ENCODE results near the gene FRMD4A. TPM values are rescaled to one million over a fixed set of nuclear protein-coding genes. Genes with fewer than 3 reads are reported as not detected.

FRMD4A gene
- total RNA-seq, 1 donor from 2014 or later, result 28.2 TPM

- Histone ChIP-seq H3K4me3 (ENCODE audit: low read depth, low read length) (no peak overlapping the region), H3K27me3 (ENCODE audit: control insufficient read depth, insufficient read depth, low read length) (no peaks in the 10 kb centered on the region), H3K36me3 (ENCODE audit: control insufficient read depth, insufficient read depth, low read length) (no peaks in the 10 kb centered on the region)
- no peak for TF ChIP-seq CTCF (IDR thresholded peaks at IDR 0.05; ENCODE audit: insufficient read depth, low read length, poor library complexity, severe bottlenecking)
- no peak for DNase-seq (ENCODE audit: low read depth)
These were observed 34.5 kb downstream of the FRMD4A start for GRCh38 chr10:14296065-14296709.

- no peak for DNase-seq (ENCODE audit: low read depth)
- Histone ChIP-seq H3K4me3 (ENCODE audit: low read depth, low read length) (no peak overlapping the region), H3K36me3 (ENCODE audit: control insufficient read depth, insufficient read depth, low read length) (no peaks in the 10 kb centered on the region), H3K27me3 (ENCODE audit: control insufficient read depth, insufficient read depth, low read length) (no peaks in the 10 kb centered on the region)
- TF ChIP-seq CTCF (IDR thresholded peaks at IDR 0.05; ENCODE audit: insufficient read depth, low read length, poor library complexity, severe bottlenecking), result no peak
These were observed 36.2 kb downstream of the FRMD4A start for GRCh38 chr10:14294347-14295059.

DNA sequence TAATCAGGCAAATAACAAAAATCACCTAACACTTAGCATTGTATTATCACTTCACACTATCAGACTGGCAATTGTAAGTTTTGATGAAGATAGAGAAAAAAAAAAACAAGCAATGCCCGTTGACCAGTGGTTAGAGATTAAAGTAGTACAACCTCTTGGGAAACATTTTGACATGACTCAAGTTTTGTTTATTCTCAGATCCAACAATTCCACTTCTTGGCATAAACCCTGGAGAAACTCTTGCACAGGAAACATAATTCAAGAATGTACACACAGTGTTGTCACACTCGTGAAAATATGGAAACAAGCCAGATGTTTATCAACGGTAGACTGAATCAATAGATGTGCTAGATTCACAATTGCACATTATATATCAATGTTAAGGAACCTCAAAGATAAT lies 37.2 kb downstream of the FRMD4A start:
- H3K27me3 ChIP-seq (ENCODE audit: control insufficient read depth, insufficient read depth, low read length), result no peaks in the 10 kb centered on the region
- TF ChIP-seq CTCF (IDR thresholded peaks at IDR 0.05; ENCODE audit: insufficient read depth, low read length, poor library complexity, severe bottlenecking), result no peak
- H3K4me3 ChIP-seq (ENCODE audit: low read depth, low read length), result no peak overlapping the region

DNA sequence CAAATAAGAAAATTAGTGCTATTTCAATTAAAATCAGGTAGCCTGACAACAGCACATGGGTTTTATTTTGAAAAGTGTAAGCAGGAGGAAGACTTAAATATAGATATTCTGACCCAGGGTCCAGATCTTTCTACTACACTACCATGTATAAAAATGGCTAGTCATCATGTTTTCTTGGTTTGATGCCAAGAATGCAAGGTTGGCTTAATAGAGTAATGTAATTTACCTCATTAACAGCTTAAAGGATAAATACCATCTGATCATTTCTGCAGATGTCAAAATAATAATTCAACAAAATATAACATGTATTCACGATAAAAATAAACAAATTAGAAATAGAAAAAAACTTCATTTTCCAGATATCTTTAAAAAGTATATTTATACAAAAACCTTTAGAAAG lies 39.4 kb downstream of the FRMD4A start:
- TF ChIP-seq CTCF (IDR thresholded peaks at IDR 0.05; ENCODE audit: insufficient read depth, low read length, poor library complexity, severe bottlenecking), result no peak
- Histone ChIP-seq H3K27me3 (ENCODE audit: control insufficient read depth, insufficient read depth, low read length) (no peaks in the 10 kb centered on the region), H3K36me3 (ENCODE audit: control insufficient read depth, insufficient read depth, low read length) (no peaks in the 10 kb centered on the region), H3K4me3 (ENCODE audit: low read depth, low read length) (no peak overlapping the region)
- no peak for DNase-seq (ENCODE audit: low read depth)

More for the DNA sequence above, 37.2 kb downstream of the FRMD4A start:
- DNase-seq (ENCODE audit: low read depth), result no peak
- no peaks in the 10 kb centered on the region for H3K36me3 ChIP-seq (ENCODE audit: control insufficient read depth, insufficient read depth, low read length)

- Histone ChIP-seq H3K36me3 (ENCODE audit: control insufficient read depth, insufficient read depth, low read length) (no peaks in the 10 kb centered on the region), H3K27me3 (ENCODE audit: control insufficient read depth, insufficient read depth, low read length) (no peaks in the 10 kb centered on the region), H3K4me3 (ENCODE audit: low read depth, low read length) (no peak overlapping the region)
- no peak for DNase-seq (ENCODE audit: low read depth)
- TF ChIP-seq CTCF (IDR thresholded peaks at IDR 0.05; ENCODE audit: insufficient read depth, low read length, poor library complexity, severe bottlenecking), result no peak
These were observed 44.7 kb downstream of the FRMD4A start for GRCh38 chr10:14285941-14286560.
